PC-3 (cell line): ENCODE data around the gene MAPK7. TPM values are rescaled to one million over a fixed set of nuclear protein-coding genes. Genes with fewer than 3 reads are reported as not detected.

Source experiments
- ATAC-seq: fragments of 200-7000 bp; cut with Tn5 transposase; 2 replicates; pipeline ENCODE4 v1.9.1; 2020; ENCODE audit warnings: mild to moderate bottlenecking, moderate library complexity
- BruUV-seq: library from RNA; stranded (reverse); fragments of 400-500 nt; replicated peaks from 2 replicates; lab custom pipeline; 2021; lab: Mats Ljungman, UMichigan
- CTCF ChIA-PET: fragments of 300-600 bp; sonication (Branson Sonifier 250); formaldehyde crosslinking; loops from one replicate; lab custom pipeline; 2022; ENCODE audit warnings: antibody characterized with exemption; lab: Charles Lee
- POLR2A ChIA-PET: fragments of 300-600 bp; sonication (Branson Sonifier 250); formaldehyde crosslinking; loops from one replicate; lab custom pipeline; 2022; ENCODE audit warnings: antibody characterized with exemption; ENCODE audit not compliant: unreplicated experiment; lab: Charles Lee
- DNase-seq: peaks from one replicate; pipeline ENCODE4 v3.0.0-alpha.2; 2015
- H2AFZ ChIP-seq: fragments of 300-600 bp; sonication (generic); 2 replicates; pipeline ENCODE4 v1.6.0; 2016; ENCODE audit warnings: antibody characterized with exemption, low read length
- H3F3A ChIP-seq: fragments of 300-600 bp; sonication (generic); one replicate; pipeline ENCODE4 v1.6.0; 2017; ENCODE audit warnings: antibody characterized with exemption, low read length, control low read depth, mild to moderate bottlenecking; ENCODE audit not compliant: unreplicated experiment
- H3K27ac ChIP-seq: fragments of 300-600 bp; sonication (generic); 2 replicates; pipeline ENCODE4 v1.5.1; 2016; ENCODE audit warnings: mild to moderate bottlenecking, low read length
- H3K27me3 ChIP-seq: fragments of 300-600 bp; sonication (generic); 2 replicates; pipeline ENCODE4 v1.6.1; 2016; ENCODE audit warnings: low read length, mixed read lengths
- H3K36me3 ChIP-seq: fragments of 300-600 bp; sonication (generic); 2 replicates; pipeline ENCODE4 v1.6.1; 2016; ENCODE audit warnings: low read depth, mixed run types, low read length, mixed read lengths
- H3K4me1 ChIP-seq: fragments of 300-600 bp; sonication (generic); 2 replicates; pipeline ENCODE4 v1.5.1; 2016; ENCODE audit warnings: low read length; ENCODE audit not compliant: insufficient read depth
- H3K4me2 ChIP-seq: fragments of 300-600 bp; sonication (generic); 2 replicates; pipeline ENCODE4 v1.6.0; 2016; ENCODE audit warnings: low read length
- H3K4me3 ChIP-seq: fragments of 300-600 bp; sonication (generic); 2 replicates; pipeline ENCODE4 v1.5.1; 2016; ENCODE audit warnings: mild to moderate bottlenecking, low read length, mixed read lengths
- H3K79me2 ChIP-seq: fragments of 300-600 bp; sonication (generic); 2 replicates; pipeline ENCODE4 v1.6.1; 2017; ENCODE audit warnings: low read length, mixed read lengths
- H3K9ac ChIP-seq: fragments of 300-600 bp; sonication (generic); 2 replicates; pipeline ENCODE4 v1.6.0; 2016; ENCODE audit warnings: mild to moderate bottlenecking, low read length
- H3K9me2 ChIP-seq: fragments of 300-600 bp; sonication (generic); replicated peaks from 2 replicates; pipeline ENCODE4 v1.6.1; 2016; ENCODE audit warnings: mixed run types, low read length, mixed read lengths
- H3K9me3 ChIP-seq: fragments of 300-600 bp; sonication (generic); 2 replicates; pipeline ENCODE4 v1.6.1; 2016; ENCODE audit warnings: low read length, mixed read lengths
- H4K20me1 ChIP-seq: fragments of 300-600 bp; sonication (generic); 2 replicates; pipeline ENCODE4 v1.6.1; 2016; ENCODE audit warnings: low read length, mixed read lengths
- EZH2 ChIP-seq: fragments of 300-600 bp; sonication (generic); IDR thresholded peaks from one replicate; pipeline ENCODE4 v1.6.1; 2017; ENCODE audit warnings: antibody characterized with exemption, mild to moderate bottlenecking, low read length; ENCODE audit not compliant: unreplicated experiment
- EZH2phosphoT487 ChIP-seq: fragments of 300-600 bp; sonication (generic); IDR thresholded peaks from 2 replicates; pipeline ENCODE4 v1.6.1; 2018; ENCODE audit warnings: mild to moderate bottlenecking, antibody characterized with exemption, low read length, borderline replicate concordance
- intact Hi-C: fragments of 100-400 bp; cut with micrococcal nuclease; formaldehyde crosslinking; loops from 2 replicates; pipeline ENCODE4 v1.9.0; 2023
- total RNA-seq: library from RNA; depleted of rRNA; stranded (reverse); fragments of >200 nt; gene quantifications from 2 replicates; pipeline ENCODE4 v1.2.3, GENCODE V29; 2014
- TF ChIP-seq, protein P1 (sequence below): fragments of 300-600 bp; sonication (generic); conservative IDR thresholded peaks from 2 replicates; pipeline ENCODE4 v1.5.1; 2017; ENCODE audit warnings: antibody characterized with exemption, low read depth, mild to moderate bottlenecking, low read length

MAPK7 gene
- total RNA-seq, 1 experiment from 2014 or later: 9.8 TPM

DNA sequence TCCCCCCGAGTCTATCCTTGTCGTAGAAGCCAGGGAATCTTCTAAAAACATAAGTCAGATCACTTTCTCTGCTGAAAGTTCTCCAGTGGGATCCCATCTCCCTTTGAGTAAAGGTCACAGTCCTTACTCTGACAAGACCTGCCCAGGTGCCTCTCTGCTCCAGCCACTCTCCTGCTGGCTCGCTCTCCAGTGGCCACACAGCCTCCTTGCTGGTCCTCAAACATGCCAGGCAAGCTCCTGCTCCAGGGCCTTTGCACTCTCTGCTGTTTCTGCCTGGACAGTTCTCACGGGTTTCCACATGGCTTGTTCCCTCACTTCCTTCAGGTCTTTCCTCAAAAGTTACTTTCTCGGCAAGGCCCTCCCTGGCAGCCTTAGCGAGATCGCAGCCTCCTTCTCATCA lies 19.1 kb upstream of the MAPK7 start:
- Histone ChIP-seq H3K36me3 (no peaks in the 10 kb centered on the region), H3F3A (no peaks in the 10 kb centered on the region), H3K27ac (no peak overlapping the region), H3K27me3 (no peaks in the 10 kb centered on the region), H3K79me2 (peaks cover 4% of the 10 kb centered on the region), H2AFZ (no peak overlapping the region), H3K4me1 (peaks cover 21% of the 10 kb centered on the region), H3K4me3 (no peak overlapping the region), H4K20me1 (no peaks in the 10 kb centered on the region), H3K9me2 (no peaks in the 10 kb centered on the region), H3K4me2 (no peak overlapping the region), H3K9ac (no peak overlapping the region), H3K9me3 (no peaks in the 10 kb centered on the region)
- BruUV-seq: no TSS peak
- ChIA-PET POLR2A (no interaction called here), CTCF (no interaction called here)
- ATAC-seq (no peak), DNase-seq (no peak)
- TF ChIP-seq EZH2: no peak
- TF ChIP-seq, protein P1, sequence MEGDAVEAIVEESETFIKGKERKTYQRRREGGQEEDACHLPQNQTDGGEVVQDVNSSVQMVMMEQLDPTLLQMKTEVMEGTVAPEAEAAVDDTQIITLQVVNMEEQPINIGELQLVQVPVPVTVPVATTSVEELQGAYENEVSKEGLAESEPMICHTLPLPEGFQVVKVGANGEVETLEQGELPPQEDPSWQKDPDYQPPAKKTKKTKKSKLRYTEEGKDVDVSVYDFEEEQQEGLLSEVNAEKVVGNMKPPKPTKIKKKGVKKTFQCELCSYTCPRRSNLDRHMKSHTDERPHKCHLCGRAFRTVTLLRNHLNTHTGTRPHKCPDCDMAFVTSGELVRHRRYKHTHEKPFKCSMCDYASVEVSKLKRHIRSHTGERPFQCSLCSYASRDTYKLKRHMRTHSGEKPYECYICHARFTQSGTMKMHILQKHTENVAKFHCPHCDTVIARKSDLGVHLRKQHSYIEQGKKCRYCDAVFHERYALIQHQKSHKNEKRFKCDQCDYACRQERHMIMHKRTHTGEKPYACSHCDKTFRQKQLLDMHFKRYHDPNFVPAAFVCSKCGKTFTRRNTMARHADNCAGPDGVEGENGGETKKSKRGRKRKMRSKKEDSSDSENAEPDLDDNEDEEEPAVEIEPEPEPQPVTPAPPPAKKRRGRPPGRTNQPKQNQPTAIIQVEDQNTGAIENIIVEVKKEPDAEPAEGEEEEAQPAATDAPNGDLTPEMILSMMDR: no peak
- intact Hi-C loops: no loop called here

DNA sequence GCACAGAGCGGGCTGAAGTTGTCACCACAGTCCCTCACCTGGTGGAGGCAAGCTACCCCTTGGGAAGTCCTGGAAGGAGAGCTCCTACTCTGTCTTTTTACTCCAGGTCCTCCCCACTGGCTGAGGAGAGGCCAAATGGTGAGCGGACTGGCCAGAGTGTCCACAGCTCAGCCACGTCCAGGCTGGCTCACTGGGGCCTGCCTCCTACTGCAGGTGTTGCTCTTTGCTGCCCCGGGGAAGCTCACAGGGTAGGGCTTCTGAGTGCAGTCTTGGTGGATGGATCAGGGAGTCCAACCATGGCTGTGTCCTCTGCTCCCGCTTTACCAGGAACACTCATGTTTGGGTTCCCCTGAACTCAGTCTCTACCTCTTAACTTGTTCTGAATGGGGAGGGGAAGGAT lies 18.4 kb upstream of the MAPK7 start:
- CTCF ChIA-PET: no interaction called here
- H4K20me1 ChIP-seq: no peaks in the 10 kb centered on the region
- H2AFZ ChIP-seq: no peak overlapping the region
- POLR2A ChIA-PET: no interaction called here
- intact Hi-C loops: loop anchor here (10.0 kb wide), 1 partner anchor 405 kb away; no protein-coding TSS in a partner anchor
- H3K9me3 ChIP-seq: no peaks in the 10 kb centered on the region
- H3K79me2 ChIP-seq: peaks cover 4% of the 10 kb centered on the region
- H3K36me3 ChIP-seq: no peaks in the 10 kb centered on the region
- no peak overlapping the region for H3K9ac ChIP-seq
- no peak overlapping the region for H3K4me2 ChIP-seq
- no TSS peak for BruUV-seq
- H3K27ac ChIP-seq: no peak overlapping the region
- no peaks in the 10 kb centered on the region for H3K9me2 ChIP-seq
- no peak overlapping the region for H3K4me3 ChIP-seq
- TF ChIP-seq EZH2phosphoT487 (no peak), EZH2 (no peak)
- TF ChIP-seq, protein P1: no peak
- H3K4me1 ChIP-seq: peaks cover 14% of the 10 kb centered on the region
- no peak for DNase-seq
- no peaks in the 10 kb centered on the region for H3K27me3 ChIP-seq
- H3F3A ChIP-seq: no peaks in the 10 kb centered on the region
- no peak for ATAC-seq

DNA sequence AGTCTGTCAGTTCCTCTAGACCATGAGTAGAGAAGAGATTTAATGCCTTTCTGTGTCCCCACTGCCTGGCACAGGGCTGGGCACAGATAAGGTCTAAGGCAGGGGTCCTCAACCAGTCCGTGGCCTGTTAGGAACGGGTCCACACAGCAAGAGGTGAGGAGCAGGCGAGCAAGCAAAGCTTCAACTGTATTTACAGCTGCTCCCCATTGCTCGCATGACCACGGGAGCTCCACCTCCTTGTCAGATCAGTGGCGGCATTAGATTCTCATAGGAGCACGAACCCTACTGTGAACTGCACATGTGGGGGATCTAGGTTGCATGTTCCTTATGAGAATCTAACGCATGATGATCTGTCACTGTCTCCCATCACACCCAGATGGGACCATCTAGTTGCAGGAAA lies 17.5 kb upstream of the MAPK7 start:
- ChIA-PET POLR2A (no interaction called here), CTCF (no interaction called here)
- no peaks in the 10 kb centered on the region for H3F3A ChIP-seq
- H3K9ac ChIP-seq: no peak overlapping the region
- peaks cover 4% of the 10 kb centered on the region for H3K79me2 ChIP-seq
- H3K4me2 ChIP-seq: no peak overlapping the region
- BruUV-seq: no TSS peak
- H3K9me2 ChIP-seq: no peaks in the 10 kb centered on the region
- intact Hi-C loops: loop anchor here (10.0 kb wide), 1 partner anchor 404 kb away; no protein-coding TSS in a partner anchor
- DNase-seq: no peak
- no peak overlapping the region for H3K4me3 ChIP-seq
- no peak overlapping the region for H3K27ac ChIP-seq
- H4K20me1 ChIP-seq: no peaks in the 10 kb centered on the region
- TF ChIP-seq EZH2phosphoT487 (no peak), EZH2 (no peak)
- TF ChIP-seq, protein P1: no peak
- H2AFZ ChIP-seq: no peak overlapping the region
- no peaks in the 10 kb centered on the region for H3K27me3 ChIP-seq
- ATAC-seq: no peak
- H3K4me1 ChIP-seq: peaks cover 10% of the 10 kb centered on the region
- no peaks in the 10 kb centered on the region for H3K9me3 ChIP-seq
- H3K36me3 ChIP-seq: no peaks in the 10 kb centered on the region
